ENCODE data around the gene TBX2.

The TBX2 gene

DNA sequence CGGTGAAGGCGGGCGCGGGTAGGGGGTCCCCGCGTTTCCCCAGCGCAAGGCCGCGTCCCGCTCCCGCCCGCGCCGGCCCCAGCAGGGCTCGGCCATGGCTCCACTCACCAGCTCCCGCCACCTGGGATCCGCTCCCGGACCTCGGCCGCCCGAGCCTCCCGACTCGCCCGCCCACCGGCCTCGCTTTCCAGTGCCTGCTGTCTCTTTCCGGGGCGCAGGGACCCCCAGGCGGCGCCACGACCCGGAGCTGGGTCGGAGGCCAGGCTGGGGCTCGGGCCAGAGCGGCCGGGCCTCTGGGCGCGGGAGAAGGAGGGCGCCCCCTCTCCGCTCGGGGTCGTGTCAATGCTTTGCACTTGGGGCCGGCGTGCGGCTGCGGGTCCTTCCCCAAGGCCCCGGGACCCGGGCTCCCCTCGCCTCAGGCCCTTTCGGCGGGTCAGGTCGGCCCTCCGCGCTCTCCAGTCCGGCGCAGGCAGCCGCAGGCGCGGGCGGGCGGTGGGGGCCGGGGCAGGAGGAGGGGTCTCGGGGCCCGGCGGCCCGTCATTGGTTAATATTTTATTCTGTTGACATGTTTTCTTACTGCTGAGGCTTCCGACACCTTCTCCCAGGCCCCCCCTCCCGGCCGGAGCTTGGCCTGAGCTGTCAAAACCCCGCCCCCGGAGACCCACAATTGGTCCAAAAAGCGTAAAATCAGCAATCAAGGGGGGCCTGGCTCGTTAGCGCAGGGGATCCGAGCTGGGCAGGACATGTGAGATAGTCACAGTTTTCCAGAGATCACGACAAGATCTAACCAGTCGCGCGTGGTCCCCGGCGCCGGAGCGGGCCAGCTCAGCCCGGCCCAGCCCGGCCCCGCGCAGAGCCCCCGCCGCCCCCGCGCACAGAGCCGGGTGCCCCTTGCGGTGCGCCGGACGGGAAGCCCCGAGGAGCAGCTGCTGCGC, at the start of gene TBX2:
TSS of gene TBX2 (plus strand) at position 713 of the 935 bp plus-strand sequence. CDS start 334 bp downstream, outside the sequence.
- no peak for DNase-seq (ENCODE audit: extremely low read depth, low read depth)

DNA sequence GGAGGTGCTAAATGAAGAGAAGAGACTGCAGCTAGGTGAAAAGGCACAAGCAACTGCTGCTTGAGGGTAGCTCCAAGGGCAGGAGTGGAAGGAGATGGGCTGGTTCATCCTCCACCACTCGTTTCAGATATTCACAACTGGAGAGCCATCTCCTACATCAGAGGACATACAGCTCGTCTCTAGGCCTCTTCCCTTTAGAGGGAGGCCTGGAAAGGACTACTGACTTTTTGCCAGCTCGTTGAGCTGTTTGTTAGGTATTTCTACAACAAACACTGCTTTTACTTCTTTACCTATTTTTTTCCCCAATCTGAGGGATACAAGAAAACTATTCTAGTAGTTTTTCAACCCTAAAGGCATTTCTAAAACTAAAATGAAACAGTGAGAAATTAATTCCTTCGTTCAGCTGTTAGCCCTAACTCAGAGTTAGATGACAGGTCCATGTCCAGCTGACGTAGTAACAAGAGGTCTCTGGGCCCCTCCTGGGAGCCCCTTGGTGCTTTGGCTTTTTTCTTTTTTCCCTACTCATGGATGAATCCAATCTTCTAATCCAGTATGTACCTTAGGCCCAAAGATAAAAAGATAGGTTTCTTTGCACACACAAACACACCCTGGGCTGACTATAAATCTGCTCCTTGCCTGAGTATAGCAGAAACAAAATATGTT, 47.8 kb upstream of the TBX2 start:
- DNase-seq (ENCODE audit: extremely low read depth, low read depth) = no peak
- no peak overlapping the region for H3K4me3 ChIP-seq (replicated peaks; ENCODE audit: low read depth, low read length)
- TF ChIP-seq, protein P1, sequence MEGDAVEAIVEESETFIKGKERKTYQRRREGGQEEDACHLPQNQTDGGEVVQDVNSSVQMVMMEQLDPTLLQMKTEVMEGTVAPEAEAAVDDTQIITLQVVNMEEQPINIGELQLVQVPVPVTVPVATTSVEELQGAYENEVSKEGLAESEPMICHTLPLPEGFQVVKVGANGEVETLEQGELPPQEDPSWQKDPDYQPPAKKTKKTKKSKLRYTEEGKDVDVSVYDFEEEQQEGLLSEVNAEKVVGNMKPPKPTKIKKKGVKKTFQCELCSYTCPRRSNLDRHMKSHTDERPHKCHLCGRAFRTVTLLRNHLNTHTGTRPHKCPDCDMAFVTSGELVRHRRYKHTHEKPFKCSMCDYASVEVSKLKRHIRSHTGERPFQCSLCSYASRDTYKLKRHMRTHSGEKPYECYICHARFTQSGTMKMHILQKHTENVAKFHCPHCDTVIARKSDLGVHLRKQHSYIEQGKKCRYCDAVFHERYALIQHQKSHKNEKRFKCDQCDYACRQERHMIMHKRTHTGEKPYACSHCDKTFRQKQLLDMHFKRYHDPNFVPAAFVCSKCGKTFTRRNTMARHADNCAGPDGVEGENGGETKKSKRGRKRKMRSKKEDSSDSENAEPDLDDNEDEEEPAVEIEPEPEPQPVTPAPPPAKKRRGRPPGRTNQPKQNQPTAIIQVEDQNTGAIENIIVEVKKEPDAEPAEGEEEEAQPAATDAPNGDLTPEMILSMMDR (IDR thresholded peaks at IDR 0.05; ENCODE audit: low read depth, low read length, missing control alignments) = no peak

More for the DNA sequence above, at the start of gene TBX2:
- peak within 1 kb of the TSS; percentile 60 for H3K4me3 ChIP-seq (replicated peaks; ENCODE audit: low read depth, low read length)
- TF ChIP-seq, protein P1 (IDR thresholded peaks at IDR 0.05; ENCODE audit: low read depth, low read length, missing control alignments) = no peak

DNA sequence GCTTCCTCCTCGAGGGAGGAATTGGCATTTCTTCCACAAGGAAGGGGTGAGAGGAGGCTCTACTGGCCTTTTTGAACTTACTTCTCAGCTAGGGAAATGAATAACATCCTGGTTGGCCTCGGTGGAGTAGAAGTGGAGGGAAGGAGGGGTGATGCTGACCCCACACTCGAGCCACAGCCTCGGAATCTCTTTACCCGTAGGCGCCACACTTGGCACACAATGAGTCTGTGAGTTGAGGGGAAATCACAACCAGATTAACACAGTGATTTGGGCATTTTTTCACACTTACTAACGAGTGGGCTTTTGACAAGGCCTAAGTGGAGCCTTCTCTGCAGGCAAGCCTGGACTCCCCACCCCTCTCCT, 47.3 kb upstream of the TBX2 start:
- DNase-seq (ENCODE audit: extremely low read depth, low read depth) = no peak
- H3K4me3 ChIP-seq (replicated peaks; ENCODE audit: low read depth, low read length) = no peak overlapping the region
- TF ChIP-seq, protein P1 (IDR thresholded peaks at IDR 0.05; ENCODE audit: low read depth, low read length, missing control alignments) = no peak

DNA sequence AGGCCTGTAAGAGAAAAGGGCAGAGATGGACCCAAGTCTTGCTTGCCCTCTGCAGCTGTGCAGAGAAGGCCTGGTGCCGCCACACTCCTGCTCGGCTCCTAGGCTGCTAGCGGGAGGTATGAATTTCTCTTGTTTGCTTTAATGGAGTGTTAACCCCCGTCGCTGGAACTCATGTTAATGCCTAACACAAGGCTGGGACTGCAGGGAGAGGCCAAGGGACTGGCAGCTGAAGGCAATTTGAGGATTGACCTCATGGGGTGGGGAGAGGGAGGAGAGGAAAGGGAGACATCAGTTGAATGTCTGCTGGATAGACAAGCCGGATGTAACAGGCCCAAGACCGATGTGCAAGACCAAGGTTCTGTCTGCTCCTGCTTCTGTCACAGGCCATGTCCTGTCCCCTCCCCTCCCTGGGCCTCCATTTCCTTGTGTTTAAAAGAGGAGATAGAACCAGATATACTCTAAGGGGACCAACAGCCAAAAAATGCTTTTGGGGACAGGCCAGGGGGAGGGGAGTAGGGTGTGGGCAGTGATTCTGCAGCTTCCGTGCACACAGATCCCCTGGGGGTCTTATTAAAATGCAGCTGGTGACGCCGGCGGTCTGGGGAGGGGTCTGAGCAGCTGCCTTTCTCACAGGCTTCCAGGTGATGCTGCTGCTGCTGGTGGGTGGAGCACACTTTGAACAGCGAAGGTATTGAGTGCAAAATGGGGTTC, 46.7 kb upstream of the TBX2 start:
- TF ChIP-seq, protein P1 (IDR thresholded peaks at IDR 0.05; ENCODE audit: low read depth, low read length, missing control alignments) = no peak
- no peak for DNase-seq (ENCODE audit: extremely low read depth, low read depth)

DNA sequence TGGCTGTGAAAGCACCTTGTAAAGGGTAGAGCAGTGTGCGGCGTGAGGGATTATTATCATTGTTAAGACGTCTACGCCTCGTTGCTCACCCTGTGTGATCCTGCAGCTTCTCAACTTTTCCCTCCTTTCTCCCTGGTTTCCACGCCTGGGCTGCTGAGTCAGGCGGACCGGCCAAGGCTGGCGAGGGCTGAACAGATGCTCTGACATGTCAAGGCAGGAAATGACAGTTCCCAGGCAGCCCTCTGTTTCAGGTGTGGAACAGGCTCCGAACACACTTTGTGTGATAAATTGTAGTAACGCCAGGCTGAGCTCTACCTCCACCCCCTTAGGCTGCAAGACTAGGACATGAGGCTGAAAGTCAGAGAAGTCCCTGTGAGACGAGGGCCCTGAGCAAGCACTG, 46.0 kb upstream of the TBX2 start:
- H3K4me3 ChIP-seq (replicated peaks; ENCODE audit: low read depth, low read length) = no peak overlapping the region
- TF ChIP-seq, protein P1 (IDR thresholded peaks at IDR 0.05; ENCODE audit: low read depth, low read length, missing control alignments) = no peak
- DNase-seq (ENCODE audit: extremely low read depth, low read depth) = no peak

More for the DNA sequence above, 46.7 kb upstream of the TBX2 start:
- no peak overlapping the region for H3K4me3 ChIP-seq (replicated peaks; ENCODE audit: low read depth, low read length)
